ENCODE data around the gene ZSCAN25.
"Not testable (repeated sequence)": the region's sequence is repeated elsewhere in the genome, so short reads cannot be mapped to it uniquely, and the experiment has no call there.

DNA sequence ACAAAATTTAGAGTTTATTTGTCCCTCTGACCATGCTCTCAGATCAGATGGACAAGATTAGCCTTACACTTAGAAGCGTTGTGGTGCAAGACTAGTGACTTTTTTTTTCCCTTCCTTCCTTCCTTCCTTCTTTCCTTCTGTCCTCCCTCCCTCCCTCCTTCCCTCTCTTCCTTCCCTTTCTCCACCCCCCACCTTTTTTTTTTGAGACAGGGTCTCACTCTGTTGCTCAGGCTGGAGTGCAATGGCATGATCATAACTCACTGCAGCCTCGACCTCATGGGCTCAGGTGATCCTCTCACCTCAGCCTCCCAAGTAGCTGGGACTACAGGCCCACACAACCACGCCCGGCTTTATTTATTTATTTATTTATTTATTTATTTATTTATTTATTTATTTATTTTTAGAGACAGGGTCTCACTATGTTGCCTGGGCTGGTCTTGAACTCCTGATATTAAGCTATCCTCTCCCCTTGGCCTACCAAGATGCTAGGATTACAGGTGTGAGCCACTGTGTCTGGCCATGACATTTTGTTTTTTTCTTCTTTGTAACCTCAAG is 35.9 kb upstream of the ZSCAN25 start:
- TF ChIP-seq ZNF274 (IDR thresholded peaks at IDR 0.05; ENCODE audit: low read depth, low read length); SUZ12 (IDR thresholded peaks at IDR 0.05; ENCODE audit: extremely low read depth, insufficient read depth, insufficient read length); YY1 (IDR thresholded peaks at IDR 0.05; ENCODE audit: insufficient read depth, insufficient read length): not testable (repeated sequence)
